NOMO-1 treated with dmso at 0.1 percent for 144 hours (cell line): ENCODE results near the gene CDHR1.
A peak's percentile ranks its signal among the peaks of the same experiment; 100 is the strongest.

Source experiments
- DNase-seq: peaks from one replicate; lab custom pipeline; 2025; ENCODE audit not compliant: unreplicated experiment; lab: John Stamatoyannopoulos, UW

CDHR1 gene

DNA sequence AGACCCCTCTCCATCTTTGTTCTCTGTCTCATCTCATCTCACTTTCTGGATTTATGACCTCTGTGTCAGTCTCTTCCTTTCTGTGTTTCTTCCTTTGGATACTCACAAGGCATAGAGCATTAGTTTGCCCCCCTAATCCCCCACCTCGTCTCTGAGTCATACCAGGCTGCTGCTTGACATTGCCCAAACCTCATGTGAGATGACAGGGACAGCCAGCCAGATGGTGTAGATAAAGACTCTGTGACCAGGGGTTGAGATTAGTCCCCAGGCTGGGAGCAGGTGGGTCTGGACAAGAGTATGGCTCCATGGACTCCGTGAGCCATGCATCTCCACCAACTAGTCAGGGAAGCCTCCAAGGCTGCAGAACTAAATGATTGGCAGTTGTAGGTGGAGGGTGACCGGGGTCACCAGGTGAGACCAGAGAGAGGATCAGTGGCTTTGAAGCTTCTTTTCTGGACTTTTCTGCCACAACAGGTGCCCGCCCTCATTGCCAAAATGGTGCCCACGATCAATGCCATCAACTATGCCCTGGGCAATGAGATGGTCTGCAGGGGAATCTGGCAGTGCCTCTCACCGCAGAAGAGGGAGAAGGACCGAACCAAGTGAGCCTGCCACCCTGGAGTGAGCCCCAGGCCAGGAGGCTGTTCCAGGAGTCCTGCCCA lies 63.8 kb downstream of the CDHR1 start:
- no peak for DNase-seq

DNA sequence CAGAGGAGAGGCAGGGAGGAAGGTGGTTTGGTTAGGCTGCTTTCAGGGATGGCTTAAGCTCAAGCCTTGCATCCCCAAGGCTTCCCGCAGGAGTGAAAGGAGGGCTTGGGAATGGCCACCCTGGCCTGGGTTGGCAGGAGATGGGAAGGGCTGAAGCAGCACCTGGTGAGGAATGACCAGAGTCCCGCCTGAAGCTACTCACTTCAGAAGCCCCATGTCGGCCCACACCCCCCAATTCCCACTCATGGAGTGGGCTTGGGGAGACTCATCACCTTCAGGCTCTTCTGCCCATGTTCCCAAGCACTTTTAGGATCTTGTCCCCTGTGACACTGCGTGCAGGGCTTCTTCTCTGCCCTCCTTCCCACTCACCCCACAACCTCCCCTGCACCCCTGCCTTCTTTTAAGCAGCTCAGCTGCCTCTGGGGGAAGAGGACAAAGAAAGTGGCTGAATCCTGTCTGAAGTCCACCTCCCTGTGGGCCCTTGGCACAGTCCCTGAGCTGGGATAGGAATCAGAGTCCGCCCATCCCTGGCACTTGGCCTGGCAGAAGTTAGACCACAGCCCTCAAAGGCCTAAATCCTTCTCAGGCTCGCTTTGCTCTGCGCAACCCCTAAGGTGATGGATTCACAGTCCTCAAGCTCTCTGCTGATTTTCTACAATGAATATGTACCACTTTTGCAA lies 67.0 kb downstream of the CDHR1 start:
- no peak for DNase-seq

DNA sequence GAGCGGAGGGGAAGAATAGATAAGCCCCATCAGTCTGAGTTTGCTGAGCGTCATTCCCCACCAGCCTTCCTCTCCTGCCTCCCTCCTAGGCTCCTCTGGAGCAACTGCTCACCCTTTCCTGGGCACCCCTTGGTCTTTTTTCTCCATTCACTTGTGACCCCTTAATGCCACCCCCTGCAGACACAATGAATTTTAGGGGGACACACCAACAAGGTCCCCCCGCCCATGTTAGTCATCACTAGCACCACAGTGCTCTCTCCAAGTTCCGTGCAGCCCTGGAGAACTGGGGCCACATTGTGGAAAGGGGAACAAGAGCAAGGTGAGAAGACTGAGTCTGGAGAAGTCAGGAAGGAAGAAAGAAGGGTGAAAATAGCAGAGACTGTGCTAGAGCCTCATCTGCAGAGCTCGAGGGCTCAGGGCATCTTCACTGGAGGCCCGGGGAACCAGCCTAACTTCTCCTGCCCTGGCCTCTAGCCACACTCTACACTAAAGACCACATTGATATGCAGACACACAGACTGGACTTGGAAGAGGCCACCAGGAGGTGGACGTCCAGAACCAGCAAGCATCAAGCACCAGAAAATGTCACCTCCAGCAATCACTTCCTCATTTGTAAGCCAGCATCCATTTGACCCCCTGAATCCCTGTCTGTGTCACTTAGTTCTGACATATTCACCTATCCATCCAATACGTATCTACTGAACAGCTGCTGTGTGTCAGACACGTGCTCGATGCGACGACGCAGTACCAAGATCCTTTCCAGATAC lies 68.0 kb downstream of the CDHR1 start:
- no peak for DNase-seq

DNA sequence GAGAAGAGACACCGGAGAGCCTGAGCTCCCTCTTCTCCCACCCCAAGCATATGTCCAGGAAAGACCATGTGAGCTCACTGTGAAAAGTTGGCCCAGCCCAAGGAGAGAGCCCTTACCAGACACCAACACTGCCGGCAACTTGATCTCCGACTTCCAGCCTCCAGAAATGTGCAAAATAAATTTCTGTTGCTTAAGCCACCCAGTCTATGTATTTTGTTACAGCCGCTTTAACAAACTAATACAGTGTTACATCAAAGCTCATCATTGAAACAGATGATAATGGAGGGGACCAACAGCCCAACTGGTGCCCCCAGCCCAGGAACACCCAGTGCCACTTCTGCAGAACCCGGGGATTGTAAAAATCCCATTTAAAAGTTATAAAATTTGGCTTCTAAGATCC lies 69.4 kb downstream of the CDHR1 start:
- no peak for DNase-seq

DNA sequence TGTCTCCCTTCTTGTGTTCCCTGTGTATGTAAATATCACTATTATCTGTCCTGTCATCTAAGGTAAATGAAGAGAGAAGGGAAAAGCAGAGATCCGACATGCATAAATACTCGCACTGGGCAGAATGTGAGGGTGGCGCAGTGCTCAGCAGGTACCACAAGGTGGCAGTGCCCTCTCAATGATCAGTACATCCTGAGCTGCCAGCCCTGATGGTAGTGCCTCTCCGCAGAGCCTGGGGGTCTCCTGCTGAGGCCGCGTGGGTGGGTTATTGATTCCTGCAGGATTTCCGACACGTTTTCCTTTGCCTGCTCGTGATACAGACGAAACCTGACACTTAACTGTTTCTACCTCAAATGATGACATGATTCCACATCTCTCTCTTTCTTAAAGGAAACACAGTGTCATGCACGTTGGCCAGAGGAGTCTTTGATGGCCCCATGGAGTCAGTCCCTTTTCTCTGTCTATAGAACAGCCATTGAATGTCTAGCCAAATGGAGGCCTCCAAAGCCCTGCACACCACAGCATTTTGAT lies 70.3 kb downstream of the CDHR1 start:
- peak; percentile 0 for DNase-seq

DNA sequence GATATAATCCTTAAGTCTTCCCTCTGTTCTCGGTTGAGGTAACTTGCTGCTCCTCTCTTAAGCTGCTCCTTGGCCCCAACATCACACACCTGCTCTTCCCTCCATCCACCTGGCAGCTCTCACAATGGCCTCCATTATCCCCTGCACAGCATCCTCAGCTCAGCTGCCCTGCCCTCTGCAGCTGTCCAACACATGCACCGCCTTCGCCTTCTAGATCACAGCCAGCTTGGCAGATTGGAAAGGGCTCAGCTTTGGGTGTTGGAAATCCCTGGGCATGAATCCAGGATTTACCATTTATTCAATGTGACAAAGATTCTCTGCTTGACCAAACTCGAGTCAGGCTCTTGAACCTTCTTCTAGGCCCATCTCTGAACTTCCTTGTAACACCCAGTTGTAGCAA lies 71.1 kb downstream of the CDHR1 start:
- DNase-seq = no peak

DNA sequence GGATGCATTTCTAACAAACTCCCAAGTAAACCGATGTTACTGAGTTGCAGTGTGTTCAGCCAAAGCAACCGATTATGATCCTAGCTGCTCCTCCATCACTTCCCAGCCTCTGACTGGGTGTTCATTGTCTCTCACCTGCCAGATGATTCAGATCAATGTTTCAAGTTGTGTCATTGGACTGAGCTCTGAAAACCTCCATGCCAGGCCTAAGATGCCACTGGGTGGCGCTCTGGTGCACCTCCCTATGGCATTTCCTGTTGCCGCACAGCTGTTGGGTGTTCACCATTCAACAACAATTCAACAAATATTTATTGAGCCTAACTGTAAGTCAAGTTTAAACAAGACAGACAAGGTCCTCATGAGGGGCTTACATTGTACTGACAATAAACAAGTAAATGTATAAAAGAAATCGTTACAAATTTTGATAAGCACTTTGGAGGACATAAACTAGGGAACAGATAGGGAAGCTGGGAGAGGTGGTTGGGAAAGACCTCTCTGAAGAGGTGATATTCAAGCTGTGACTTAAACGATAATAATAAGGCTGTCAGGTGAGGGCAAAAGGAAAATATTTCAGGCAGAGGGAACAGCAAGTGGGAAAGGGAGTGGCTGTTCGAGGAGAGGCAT lies 73.3 kb downstream of the CDHR1 start:
- DNase-seq = no peak

DNA sequence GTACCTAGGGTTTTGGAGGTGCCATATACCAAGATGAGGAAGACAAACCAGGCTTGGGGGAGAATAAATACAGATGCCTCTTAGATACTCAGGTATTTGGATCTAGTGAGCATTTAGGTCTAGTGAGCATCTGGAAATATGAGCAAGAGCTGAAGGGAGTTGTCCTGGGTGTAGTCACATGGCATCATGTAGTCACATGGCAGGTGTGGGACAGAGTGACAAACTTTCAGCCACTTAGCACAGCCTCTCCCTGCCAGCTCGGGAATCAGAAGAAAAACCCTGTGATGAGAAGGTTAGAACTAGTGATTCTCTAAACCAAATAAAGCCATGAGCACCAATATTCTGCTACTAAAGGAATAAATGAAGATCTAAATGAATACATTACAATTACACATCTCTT lies 74.8 kb downstream of the CDHR1 start:
- no peak for DNase-seq
